HG02623 (cell line): ENCODE results near the gene HOXA9.

Source experiments
- ATAC-seq: cut with Tn5 transposase; IDR thresholded peaks from one replicate; pipeline ENCODE4 v1.9.1; 2021; ENCODE audit warnings: moderate library complexity; ENCODE audit not compliant: unreplicated experiment

The HOXA9 gene

DNA sequence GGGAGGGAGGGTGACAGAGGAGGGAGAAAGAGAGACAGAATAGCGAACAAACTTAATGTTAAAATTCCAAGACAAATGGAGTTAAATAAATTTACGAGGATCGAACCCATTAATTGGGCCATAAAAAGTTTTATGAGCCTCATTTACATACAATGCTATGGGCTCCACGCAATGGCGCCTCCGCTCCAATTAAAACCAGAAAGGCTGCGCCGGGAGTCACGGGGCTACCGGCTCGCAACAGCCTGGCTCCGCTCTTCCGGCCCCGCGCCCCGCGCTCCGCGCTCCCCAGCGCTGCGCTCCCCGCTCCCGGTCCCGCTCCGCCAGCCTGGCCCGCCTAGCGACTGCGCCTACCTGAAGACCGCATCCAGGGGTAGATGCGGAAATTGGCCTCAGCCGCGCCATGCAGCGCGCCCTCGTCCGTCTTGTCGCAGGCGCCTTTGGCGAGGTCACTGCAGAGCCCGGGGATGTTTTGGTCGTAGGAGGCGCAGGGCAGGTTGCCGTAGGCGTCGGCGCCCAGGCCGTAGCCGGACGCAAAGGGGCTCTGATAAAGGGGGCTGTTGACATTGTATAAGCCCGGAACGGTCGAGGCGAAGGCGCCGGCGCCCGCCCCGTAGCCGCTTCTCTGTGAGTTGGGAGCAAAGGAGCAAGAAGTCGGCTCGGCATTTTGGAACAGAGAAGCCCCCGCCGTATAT is 9.4 kb downstream of the HOXA9 start:
- no peak for ATAC-seq

DNA sequence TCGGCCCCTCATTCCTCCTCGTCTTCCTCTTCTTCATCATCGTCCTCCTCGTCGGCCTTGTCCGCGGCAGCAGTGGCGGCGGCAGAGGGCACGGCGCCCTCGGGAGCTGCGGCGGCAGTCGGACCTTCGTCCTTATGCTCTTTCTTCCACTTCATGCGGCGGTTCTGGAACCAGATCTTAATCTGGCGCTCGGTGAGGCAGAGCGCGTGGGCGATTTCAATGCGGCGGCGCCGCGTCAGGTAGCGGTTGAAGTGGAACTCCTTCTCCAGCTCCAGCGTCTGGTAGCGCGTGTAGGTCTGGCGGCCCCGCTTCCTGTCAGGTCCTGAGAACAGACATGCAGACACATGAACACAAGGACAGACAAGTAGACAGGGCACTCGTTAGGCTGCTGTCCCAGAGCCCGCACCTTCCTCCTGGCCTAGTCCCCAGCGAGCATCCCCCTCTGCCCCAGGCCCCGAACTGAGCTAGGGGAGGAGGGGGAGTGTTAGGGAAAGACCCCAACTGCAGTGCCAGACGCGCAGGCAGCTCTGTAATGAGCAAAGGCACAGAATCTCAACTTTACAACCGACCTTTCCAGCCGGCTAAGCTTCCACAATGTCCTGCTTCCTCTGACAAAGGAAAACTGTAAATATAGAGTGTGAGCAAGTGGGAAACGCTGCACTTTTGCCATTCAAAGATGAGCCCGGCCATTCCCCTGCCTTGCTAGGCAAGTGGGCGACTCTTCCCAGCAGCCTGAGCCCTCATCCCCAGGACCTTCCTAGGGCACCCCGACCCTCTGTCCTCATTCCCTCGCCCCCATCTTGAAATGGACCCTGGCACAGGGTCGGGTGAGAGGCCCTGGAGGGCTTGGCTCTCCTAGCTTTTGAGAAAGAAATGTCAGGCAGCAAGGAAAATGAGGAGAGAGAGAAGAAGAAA is 10.2 kb downstream of the HOXA9 start:
- ATAC-seq = no peak

GRCh38 chr7:27154369-27154768 is 11.0 kb downstream of the HOXA9 start:
- ATAC-seq = no peak

- ATAC-seq = no peak
These were observed 11.8 kb downstream of the HOXA9 start for GRCh38 chr7:27153526-27153925.

GRCh38 chr7:27152816-27153442 is 12.4 kb downstream of the HOXA9 start:
- ATAC-seq = no peak

GRCh38 chr7:27151931-27152815 is 13.2 kb downstream of the HOXA9 start, which contains the start of gene HOXA3:
Gene HOXA3, minus strand, starts transcription at chr7:27152583. Its CDS starts 41,943 bp downstream, at chr7:27110640.
- no peak for ATAC-seq

DNA sequence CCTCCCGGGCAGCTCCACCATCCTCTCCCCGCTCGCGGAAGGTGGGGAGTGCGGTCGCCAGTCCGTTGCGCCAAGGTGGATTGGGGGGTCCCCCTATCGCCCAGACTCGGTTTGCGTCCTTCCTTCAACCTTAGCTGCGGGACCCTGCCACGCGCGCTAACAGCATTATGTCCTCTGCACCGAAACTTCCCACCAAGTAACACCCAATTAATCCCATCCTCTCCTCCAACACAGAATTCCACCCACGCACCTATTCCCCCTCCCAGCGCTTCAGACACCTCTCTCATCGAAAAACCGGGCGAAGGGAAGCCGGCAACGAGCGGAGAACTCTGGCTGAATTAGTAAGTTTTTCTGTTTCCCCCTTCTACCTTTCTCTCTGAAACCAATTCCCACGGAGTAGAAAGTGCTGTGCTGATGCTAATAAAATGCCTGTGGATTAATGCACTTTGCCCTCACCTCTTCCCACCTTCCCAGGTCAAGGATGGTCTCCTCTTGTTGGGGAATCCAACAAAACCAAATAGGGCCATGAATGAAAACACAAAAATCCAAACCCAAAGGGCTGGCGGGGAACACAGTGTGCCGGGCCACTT is 13.9 kb downstream of the HOXA9 start:
- no peak for ATAC-seq

GRCh38 chr7:27150568-27151340 is 14.6 kb downstream of the HOXA9 start:
- no peak for ATAC-seq

DNA sequence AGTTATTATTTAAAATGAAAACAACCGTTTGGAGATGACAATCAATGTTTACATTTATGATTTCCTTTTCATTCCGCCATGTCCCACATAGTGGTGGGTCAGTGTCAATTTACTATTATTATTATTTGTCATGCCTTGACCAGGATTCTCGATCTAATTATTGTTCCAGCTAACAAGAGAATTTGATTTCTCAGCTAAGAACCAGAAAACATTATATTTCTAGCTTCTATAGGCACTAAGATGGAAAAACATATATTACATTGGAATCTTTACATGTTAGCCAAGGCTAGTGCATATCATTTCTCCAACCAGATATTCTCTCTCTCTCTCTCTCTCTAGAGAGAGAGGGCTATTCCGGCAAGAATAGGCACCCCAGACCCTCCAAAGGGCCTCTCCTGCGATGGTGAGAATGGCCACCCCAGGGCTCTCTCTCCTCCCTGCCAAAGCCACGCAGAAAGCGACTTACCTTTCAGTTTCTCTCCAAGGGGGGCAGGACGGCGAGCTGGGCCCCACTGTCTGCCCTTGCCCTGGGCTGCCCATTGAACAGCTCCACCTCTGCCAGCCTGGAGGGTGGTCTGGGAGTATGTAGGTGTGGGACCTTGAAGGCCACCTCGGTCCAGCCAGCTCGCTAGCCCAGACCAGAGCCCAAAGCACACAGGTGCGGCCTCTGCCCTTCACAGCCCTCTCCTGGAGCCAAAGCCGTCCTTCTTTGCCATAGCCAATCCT is 15.3 kb downstream of the HOXA9 start:
- no peak for ATAC-seq

- no peak for ATAC-seq
These were observed 16.3 kb downstream of the HOXA9 start for GRCh38 chr7:27148756-27149641.

DNA sequence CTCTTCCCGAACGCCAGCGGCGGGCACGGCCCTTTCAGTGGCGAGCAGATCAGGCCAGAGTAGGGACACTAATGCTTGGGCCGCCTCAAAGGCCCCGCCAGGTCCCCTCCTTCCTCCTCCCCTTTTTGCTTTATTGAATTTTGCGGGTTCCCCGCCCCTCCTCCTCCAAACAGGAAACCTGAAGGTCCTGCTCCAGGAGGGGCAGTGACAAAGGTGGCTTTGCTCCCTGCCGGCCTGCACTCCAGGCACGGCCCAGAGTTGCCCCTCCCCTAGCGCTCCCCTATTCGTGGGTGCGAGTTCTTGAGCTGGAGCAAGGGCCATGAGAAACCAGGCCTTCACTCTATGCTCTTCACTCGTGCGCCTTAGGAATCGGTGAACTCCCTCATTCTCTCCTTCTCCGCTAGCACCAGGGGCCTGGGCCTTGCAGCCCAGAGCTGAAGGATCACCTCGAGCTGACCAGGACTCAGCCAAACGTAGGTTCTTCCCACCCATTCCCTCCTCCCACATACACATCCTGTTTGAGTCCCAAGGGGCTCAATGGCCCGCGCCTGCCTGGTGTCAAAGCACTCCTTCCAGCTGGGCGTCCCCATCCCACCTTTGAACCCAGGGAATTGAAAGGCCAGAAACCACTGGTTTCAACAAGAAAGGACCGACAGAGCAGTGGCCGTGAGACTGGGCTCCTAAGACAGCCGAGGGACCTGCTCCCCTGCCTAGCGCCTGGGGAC is 17.1 kb downstream of the HOXA9 start:
- ATAC-seq = no peak

DNA sequence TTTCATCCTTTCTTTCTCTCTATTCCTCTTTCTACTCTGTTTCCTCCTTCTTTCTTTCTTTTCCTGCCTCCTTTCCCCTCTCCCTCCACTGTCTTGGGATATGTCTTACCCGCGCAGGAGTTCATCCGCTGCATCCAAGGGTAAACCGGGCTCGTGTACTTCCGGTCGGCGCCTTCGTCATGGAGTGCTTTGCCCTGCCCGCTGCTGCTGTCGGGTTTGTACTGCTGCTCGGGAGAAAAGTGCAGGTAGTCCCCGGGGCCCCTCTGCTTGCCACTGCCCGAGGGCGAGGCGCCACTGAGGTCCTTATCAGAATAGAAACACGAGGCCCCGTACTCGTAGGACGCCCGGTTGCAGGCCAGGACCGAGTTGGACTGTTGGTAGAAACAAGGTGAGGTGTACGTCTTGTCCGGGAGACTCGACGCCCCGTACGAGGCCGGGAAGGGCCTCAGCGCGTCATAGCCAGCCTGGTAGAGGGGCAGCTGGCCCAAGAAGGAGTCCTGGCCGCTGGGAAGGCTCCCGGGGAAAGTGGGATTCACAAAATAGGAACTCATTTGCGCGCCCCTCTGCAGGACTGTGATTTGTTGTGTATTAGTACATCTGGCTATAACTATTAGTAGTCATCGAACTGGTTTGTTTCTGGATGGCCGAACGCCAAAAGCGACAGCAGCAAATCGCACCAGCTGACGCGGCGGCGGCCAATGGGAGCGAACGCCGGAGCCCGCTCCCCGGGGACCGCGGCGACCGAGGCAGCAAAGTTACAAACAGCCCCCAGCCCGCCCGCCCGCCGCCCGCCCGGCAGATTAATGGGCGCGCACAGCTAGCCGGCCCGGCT is 17.9 kb downstream of the HOXA9 start, which contains the start of gene HOXA6:
Gene HOXA6, minus strand, starts transcription at position 576 of the 832 bp plus-strand sequence. Its CDS starts 25 bp downstream, at position 551.
- ATAC-seq = no peak

DNA sequence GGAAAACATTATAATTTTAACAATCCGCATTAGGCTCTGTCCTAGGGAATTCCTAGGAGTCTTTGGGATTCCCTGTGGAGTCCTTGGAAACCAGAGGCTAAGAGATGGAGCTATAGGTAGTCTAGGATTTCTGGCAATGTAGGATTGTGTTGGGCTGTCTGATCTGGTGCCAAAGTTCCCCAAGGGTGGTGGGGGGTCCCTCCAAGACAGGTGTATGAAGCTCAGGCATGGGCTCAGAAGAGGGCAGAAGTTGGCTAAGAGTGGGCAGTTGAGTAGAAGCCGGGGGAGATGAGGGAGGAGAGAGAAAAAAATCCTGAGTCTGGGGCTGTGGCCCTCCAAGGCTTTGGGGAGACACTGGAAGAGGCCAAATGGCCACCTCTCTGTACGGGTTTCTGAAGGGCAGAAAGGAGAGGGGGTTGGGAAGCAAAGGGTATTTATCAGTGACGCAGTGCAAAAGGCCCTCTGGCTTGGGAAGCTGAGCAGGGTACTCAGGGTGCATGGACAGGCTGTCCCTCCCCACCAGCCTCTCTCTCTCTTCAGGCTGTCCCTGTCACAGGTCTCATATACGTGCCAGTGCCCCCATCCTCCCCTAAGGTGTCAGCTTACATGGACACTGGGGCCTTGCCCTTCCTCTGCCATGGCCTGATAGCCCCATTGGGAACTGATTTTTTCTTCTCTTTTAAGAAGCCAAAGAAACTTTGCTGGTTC is 18.7 kb downstream of the HOXA9 start:
- ATAC-seq = no peak

DNA sequence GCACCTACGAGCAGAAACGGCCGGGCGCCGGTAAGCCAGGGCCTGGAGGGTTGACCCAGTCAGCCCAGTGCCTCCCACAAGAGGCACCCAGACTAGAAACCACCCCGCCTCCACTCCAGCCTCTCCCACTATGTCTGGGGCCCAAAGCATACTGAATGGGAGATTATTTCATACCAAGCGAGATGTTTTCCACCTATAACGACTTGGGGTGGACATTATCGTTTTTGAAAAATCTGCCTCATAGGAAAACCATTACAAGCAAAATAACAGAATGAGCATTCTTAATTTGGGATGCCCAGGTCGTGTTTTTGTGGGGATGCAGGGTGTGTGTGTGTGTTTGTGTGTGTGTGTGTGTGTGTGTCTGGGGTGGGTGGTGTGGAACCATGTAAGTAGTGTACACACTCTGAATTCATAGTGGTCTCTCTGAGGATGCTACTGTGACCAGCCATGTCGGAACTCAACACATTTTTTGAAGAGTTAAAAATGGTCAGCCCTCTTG is 19.4 kb downstream of the HOXA9 start:
- no peak for ATAC-seq

DNA sequence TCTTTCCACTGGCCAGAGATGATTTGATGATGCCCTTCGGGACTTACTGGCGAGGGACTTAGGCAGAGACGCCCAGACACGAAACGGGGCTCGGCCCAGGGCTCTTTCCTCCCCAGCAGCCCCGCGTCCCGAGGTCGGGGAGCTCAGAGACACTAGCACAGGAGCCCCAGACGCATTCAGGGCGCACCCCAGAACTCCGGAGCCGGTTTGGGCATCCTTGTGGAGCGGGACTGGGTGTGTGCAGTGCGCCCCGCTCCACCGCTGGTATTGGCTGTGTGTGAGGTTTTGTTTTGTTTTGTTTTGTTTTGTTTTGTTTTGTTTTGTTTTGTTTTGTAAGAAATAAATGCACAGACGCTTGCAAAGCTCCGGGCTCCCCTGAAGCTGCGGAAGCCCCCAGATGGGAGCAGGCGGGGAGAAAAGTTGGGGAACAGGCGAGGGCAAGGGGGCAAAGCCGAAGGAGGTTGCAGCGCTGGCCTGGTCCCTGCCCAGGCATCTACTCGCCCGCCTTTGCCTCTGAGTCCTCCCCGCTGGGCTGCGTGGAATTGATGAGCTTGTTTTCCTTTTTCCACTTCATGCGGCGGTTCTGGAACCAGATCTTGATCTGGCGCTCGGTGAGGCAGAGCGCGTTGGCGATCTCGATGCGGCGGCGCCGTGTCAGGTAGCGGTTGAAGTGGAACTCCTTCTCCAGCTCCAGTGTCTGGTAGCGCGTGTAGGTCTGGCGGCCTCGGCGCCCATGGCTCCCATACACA is 20.0 kb downstream of the HOXA9 start:
- ATAC-seq = no peak
